ENCODE data around the gene WNT5B. TPM values are rescaled to one million over a fixed set of nuclear protein-coding genes. Genes with fewer than 3 reads are reported as not detected.

The WNT5B gene
- total RNA-seq, 1 donor from 2014 or later = 0.89 TPM

- H3K27me3 Mint-ChIP-seq = peaks cover 5% of the 10 kb centered on the region
- H3K27ac Mint-ChIP-seq = peak overlapping the region; percentile 72
- intact Hi-C loops (cut with micrococcal nuclease) = loop anchor here (1.0 kb wide), 1 partner anchor 136 kb away; no protein-coding TSS in a partner anchor
- peaks cover 20% of the 10 kb centered on the region for H3K4me1 Mint-ChIP-seq
- H3K36me3 Mint-ChIP-seq (ENCODE audit: low read depth) = no peaks in the 10 kb centered on the region
- DNase-seq = peak; percentile 70
- peak overlapping the region; percentile 69 for H3K4me3 Mint-ChIP-seq
- no peaks in the 10 kb centered on the region for H3K9me3 Mint-ChIP-seq
Measured at GRCh38 chr12:1660304-1661187, 31.5 kb downstream of the WNT5B start.

GRCh38 chr12:1661553-1662335 is 32.7 kb downstream of the WNT5B start:
- intact Hi-C loops (cut with micrococcal nuclease) = loop anchor here (1.0 kb wide), 2 partner anchors 29 to 135 kb away; no protein-coding TSS in a partner anchor
- no peaks in the 10 kb centered on the region for H3K9me3 Mint-ChIP-seq
- H3K27ac Mint-ChIP-seq = peak overlapping the region; percentile 83
- peaks cover 26% of the 10 kb centered on the region for H3K4me1 Mint-ChIP-seq
- H3K4me3 Mint-ChIP-seq = peak overlapping the region; percentile 89
- H3K36me3 Mint-ChIP-seq (ENCODE audit: low read depth) = no peaks in the 10 kb centered on the region
- peaks cover 3% of the 10 kb centered on the region for H3K27me3 Mint-ChIP-seq
- DNase-seq = peak; percentile 95

GRCh38 chr12:1662761-1663439 is 33.9 kb downstream of the WNT5B start:
- intact Hi-C loops (cut with micrococcal nuclease) = loop anchor here (1.0 kb wide), 1 partner anchor 27 kb away; no protein-coding TSS in a partner anchor
- peak overlapping the region; percentile 82 for H3K27ac Mint-ChIP-seq
- peak overlapping the region; percentile 78 for H3K4me3 Mint-ChIP-seq
- peaks cover 3% of the 10 kb centered on the region for H3K27me3 Mint-ChIP-seq
- H3K36me3 Mint-ChIP-seq (ENCODE audit: low read depth) = no peaks in the 10 kb centered on the region
- peaks cover 34% of the 10 kb centered on the region for H3K4me1 Mint-ChIP-seq
- DNase-seq = no peak
- H3K9me3 Mint-ChIP-seq = no peaks in the 10 kb centered on the region

GRCh38 chr12:1663440-1664132 is 34.6 kb downstream of the WNT5B start:
- H3K27ac Mint-ChIP-seq = peak overlapping the region; percentile 82

GRCh38 chr12:1665366-1665765 is 36.3 kb downstream of the WNT5B start:
- Mint-ChIP-seq H3K9me3 (no peaks in the 10 kb centered on the region), H3K36me3 (ENCODE audit: low read depth) (no peaks in the 10 kb centered on the region), H3K4me1 (peaks cover 40% of the 10 kb centered on the region), H3K27ac (no peak overlapping the region), H3K27me3 (peaks cover 2% of the 10 kb centered on the region), H3K4me3 (no peak overlapping the region)
- no peak for DNase-seq
- intact Hi-C loops (cut with micrococcal nuclease) = no loop called here

More at GRCh38 chr12:1663440-1664132, 34.6 kb downstream of the WNT5B start:
- Mint-ChIP-seq H3K27me3 (peaks cover 3% of the 10 kb centered on the region), H3K4me3 (peak overlapping the region; percentile 78), H3K4me1 (peaks cover 36% of the 10 kb centered on the region), H3K36me3 (ENCODE audit: low read depth) (no peaks in the 10 kb centered on the region), H3K9me3 (no peaks in the 10 kb centered on the region)
- intact Hi-C loops (cut with micrococcal nuclease) = no loop called here
- no peak for DNase-seq

GRCh38 chr12:1666215-1666614 is 37.2 kb downstream of the WNT5B start:
- H3K27me3 Mint-ChIP-seq = no peaks in the 10 kb centered on the region
- no peak overlapping the region for H3K4me3 Mint-ChIP-seq
- no peak for DNase-seq
- intact Hi-C loops (cut with micrococcal nuclease) = no loop called here
- peaks cover 38% of the 10 kb centered on the region for H3K4me1 Mint-ChIP-seq
- H3K27ac Mint-ChIP-seq = no peak overlapping the region
- H3K9me3 Mint-ChIP-seq = no peaks in the 10 kb centered on the region
- no peaks in the 10 kb centered on the region for H3K36me3 Mint-ChIP-seq (ENCODE audit: low read depth)

GRCh38 chr12:1666685-1667162 is 37.7 kb downstream of the WNT5B start:
- intact Hi-C loops (cut with micrococcal nuclease) = no loop called here
- Mint-ChIP-seq H3K27ac (peak overlapping the region; percentile 34), H3K4me3 (peak overlapping the region; percentile 30), H3K4me1 (peaks cover 38% of the 10 kb centered on the region), H3K9me3 (no peaks in the 10 kb centered on the region), H3K27me3 (no peaks in the 10 kb centered on the region), H3K36me3 (ENCODE audit: low read depth) (no peaks in the 10 kb centered on the region)
- DNase-seq = no peak

- no peak for DNase-seq
- no peak overlapping the region for H3K27ac Mint-ChIP-seq
- no peak overlapping the region for H3K4me3 Mint-ChIP-seq
- peaks cover 28% of the 10 kb centered on the region for H3K4me1 Mint-ChIP-seq
- H3K27me3 Mint-ChIP-seq = no peaks in the 10 kb centered on the region
- no peaks in the 10 kb centered on the region for H3K36me3 Mint-ChIP-seq (ENCODE audit: low read depth)
- intact Hi-C loops (cut with micrococcal nuclease) = no loop called here
- no peaks in the 10 kb centered on the region for H3K9me3 Mint-ChIP-seq
Measured at GRCh38 chr12:1668833-1669543, 40.0 kb downstream of the WNT5B start.

GRCh38 chr12:1670358-1671268 is 41.6 kb downstream of the WNT5B start:
- H3K4me1 Mint-ChIP-seq = peaks cover 23% of the 10 kb centered on the region
- H3K36me3 Mint-ChIP-seq (ENCODE audit: low read depth) = no peaks in the 10 kb centered on the region
- no peak overlapping the region for H3K27ac Mint-ChIP-seq
- H3K9me3 Mint-ChIP-seq = no peaks in the 10 kb centered on the region
- DNase-seq = no peak
- H3K27me3 Mint-ChIP-seq = no peaks in the 10 kb centered on the region
- no peak overlapping the region for H3K4me3 Mint-ChIP-seq
- intact Hi-C loops (cut with micrococcal nuclease) = no loop called here

- Mint-ChIP-seq H3K36me3 (ENCODE audit: low read depth) (no peaks in the 10 kb centered on the region), H3K4me1 (no peaks in the 10 kb centered on the region), H3K4me3 (no peak overlapping the region), H3K27me3 (peaks cover 13% of the 10 kb centered on the region), H3K9me3 (no peaks in the 10 kb centered on the region), H3K27ac (no peak overlapping the region)
- no peak for DNase-seq
- intact Hi-C loops (cut with micrococcal nuclease) = no loop called here
Measured at GRCh38 chr12:1676043-1676442, 47.0 kb downstream of the WNT5B start.

GRCh38 chr12:1680804-1681492 is 51.9 kb downstream of the WNT5B start:
- H3K4me3 Mint-ChIP-seq = no peak overlapping the region
- H3K27ac Mint-ChIP-seq = no peak overlapping the region
- no peaks in the 10 kb centered on the region for H3K4me1 Mint-ChIP-seq
- H3K9me3 Mint-ChIP-seq = no peaks in the 10 kb centered on the region
- no peak for DNase-seq
- H3K36me3 Mint-ChIP-seq (ENCODE audit: low read depth) = no peaks in the 10 kb centered on the region
- intact Hi-C loops (cut with micrococcal nuclease) = no loop called here
- peaks cover 18% of the 10 kb centered on the region for H3K27me3 Mint-ChIP-seq

Measured in activated CD4-positive, alpha-beta T cell treated with anti-CD3 and anti-CD28 coated beads, Interleukin-2, amount 10 ng/mL, durations not matched to agents 24 days and 14 days (primary cell).